PFSK-1 (cell line): Measurements from ENCODE around the gene FAM181A.

Experiments used
- FOXP2 ChIP-seq: optimal IDR thresholded peaks from 2 replicates; pipeline ENCODE3; 2011; ENCODE audit warnings: borderline replicate concordance, control low read depth, inconsistent platforms; ENCODE audit not compliant: insufficient read depth; ENCODE audit errors: extremely low read length, extremely low read depth
- POLR2AphosphoS5 ChIP-seq: IDR thresholded peaks from 2 replicates; pipeline ENCODE4 v1.6.1; 2012; ENCODE audit warnings: low read depth, mild to moderate bottlenecking, control low read depth, low read length, moderate library complexity
- SIN3A ChIP-seq: IDR thresholded peaks from 2 replicates; pipeline ENCODE4 v1.6.1; 2012; ENCODE audit warnings: mild to moderate bottlenecking, low read length, moderate library complexity, borderline replicate concordance; ENCODE audit not compliant: insufficient read depth
- TAF1 ChIP-seq: IDR thresholded peaks from 2 replicates; pipeline ENCODE4 v1.6.1; 2012; ENCODE audit warnings: low read length, control low read depth, borderline replicate concordance; ENCODE audit not compliant: insufficient read depth
- TF ChIP-seq, protein P1 (sequence below), 2 experiments: IDR thresholded peaks; 2 replicates each; pipeline versions ENCODE4 v1.6.1 to v1.8.0; 2011 to 2012; ENCODE audit warnings: low read depth in 2 of 2, low read length in 2 of 2, control low read depth in 1 of 2, inconsistent platforms in 1 of 2, mild to moderate bottlenecking in 1 of 2, moderate library complexity in 1 of 2; ENCODE audit not compliant: insufficient read depth in 1 of 2

GRCh38 chr14:93926873-93927799 is at the start of gene FAM181A:
- TF ChIP-seq POLR2AphosphoS5, result no peak
- TF ChIP-seq TAF1, result no peak
- TF ChIP-seq, protein P1, sequence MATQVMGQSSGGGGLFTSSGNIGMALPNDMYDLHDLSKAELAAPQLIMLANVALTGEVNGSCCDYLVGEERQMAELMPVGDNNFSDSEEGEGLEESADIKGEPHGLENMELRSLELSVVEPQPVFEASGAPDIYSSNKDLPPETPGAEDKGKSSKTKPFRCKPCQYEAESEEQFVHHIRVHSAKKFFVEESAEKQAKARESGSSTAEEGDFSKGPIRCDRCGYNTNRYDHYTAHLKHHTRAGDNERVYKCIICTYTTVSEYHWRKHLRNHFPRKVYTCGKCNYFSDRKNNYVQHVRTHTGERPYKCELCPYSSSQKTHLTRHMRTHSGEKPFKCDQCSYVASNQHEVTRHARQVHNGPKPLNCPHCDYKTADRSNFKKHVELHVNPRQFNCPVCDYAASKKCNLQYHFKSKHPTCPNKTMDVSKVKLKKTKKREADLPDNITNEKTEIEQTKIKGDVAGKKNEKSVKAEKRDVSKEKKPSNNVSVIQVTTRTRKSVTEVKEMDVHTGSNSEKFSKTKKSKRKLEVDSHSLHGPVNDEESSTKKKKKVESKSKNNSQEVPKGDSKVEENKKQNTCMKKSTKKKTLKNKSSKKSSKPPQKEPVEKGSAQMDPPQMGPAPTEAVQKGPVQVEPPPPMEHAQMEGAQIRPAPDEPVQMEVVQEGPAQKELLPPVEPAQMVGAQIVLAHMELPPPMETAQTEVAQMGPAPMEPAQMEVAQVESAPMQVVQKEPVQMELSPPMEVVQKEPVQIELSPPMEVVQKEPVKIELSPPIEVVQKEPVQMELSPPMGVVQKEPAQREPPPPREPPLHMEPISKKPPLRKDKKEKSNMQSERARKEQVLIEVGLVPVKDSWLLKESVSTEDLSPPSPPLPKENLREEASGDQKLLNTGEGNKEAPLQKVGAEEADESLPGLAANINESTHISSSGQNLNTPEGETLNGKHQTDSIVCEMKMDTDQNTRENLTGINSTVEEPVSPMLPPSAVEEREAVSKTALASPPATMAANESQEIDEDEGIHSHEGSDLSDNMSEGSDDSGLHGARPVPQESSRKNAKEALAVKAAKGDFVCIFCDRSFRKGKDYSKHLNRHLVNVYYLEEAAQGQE (IDR thresholded peaks at IDR 0.05; ENCODE audit: insufficient read depth in 1 of 2, low read depth in 2 of 2, low read length in 2 of 2), result no peak
- no peak for TF ChIP-seq SIN3A
- TF ChIP-seq FOXP2, result no peak
